Subcutaneous abdominal adipose tissue (tissue), 5 donors: ENCODE data around the gene GNB1.
"Not testable (repeated sequence)": the region's sequence is repeated elsewhere in the genome, so short reads cannot be mapped to it uniquely, and the experiment has no call there.

ENCODE experiments used
- H3K27ac ChIP-seq: one replicate; pipeline ENCODE4 v1.7.0; 2013; ENCODE audit warnings: low read depth, mild to moderate bottlenecking, inconsistent platforms, low read length, moderate library complexity
- H3K27me3 ChIP-seq, 5 donors: one replicate each; pipeline ENCODE4 v1.7.0; 2013; ENCODE audit warnings: low read length in 5 of 5, inconsistent platforms in 1 of 5; ENCODE audit not compliant: control insufficient read depth in 5 of 5, insufficient read depth in 4 of 5
- H3K36me3 ChIP-seq, 5 donors: one replicate each; pipeline ENCODE4 v1.7.0; 2013; ENCODE audit warnings: low read length in 5 of 5; ENCODE audit not compliant: control insufficient read depth in 5 of 5, insufficient read depth in 5 of 5
- H3K4me1 ChIP-seq, 5 donors: one replicate each; pipeline ENCODE4 v1.7.0; 2013; ENCODE audit warnings: low read length in 5 of 5, mild to moderate bottlenecking in 3 of 5, moderate library complexity in 1 of 5; ENCODE audit not compliant: control insufficient read depth in 5 of 5, insufficient read depth in 5 of 5
- H3K4me3 ChIP-seq, 5 donors: one replicate each; pipeline ENCODE4 v1.7.0; 2013; ENCODE audit warnings: low read length in 5 of 5, low read depth in 1 of 5
- H3K9ac ChIP-seq, 5 donors: one replicate each; pipeline ENCODE4 v1.7.0; 2013; ENCODE audit warnings: low read length in 5 of 5, mild to moderate bottlenecking in 4 of 5, moderate library complexity in 3 of 5
- H3K9me3 ChIP-seq, 5 donors: one replicate each; pipeline ENCODE4 v1.7.0; 2013; ENCODE audit warnings: low read length in 5 of 5; ENCODE audit not compliant: control insufficient read depth in 5 of 5
- donor health status: healthy.
- donor health status: healthy.
- donor health status: healthy.
- donor health status: healthy.
- donor health status: healthy.

GNB1 gene

DNA sequence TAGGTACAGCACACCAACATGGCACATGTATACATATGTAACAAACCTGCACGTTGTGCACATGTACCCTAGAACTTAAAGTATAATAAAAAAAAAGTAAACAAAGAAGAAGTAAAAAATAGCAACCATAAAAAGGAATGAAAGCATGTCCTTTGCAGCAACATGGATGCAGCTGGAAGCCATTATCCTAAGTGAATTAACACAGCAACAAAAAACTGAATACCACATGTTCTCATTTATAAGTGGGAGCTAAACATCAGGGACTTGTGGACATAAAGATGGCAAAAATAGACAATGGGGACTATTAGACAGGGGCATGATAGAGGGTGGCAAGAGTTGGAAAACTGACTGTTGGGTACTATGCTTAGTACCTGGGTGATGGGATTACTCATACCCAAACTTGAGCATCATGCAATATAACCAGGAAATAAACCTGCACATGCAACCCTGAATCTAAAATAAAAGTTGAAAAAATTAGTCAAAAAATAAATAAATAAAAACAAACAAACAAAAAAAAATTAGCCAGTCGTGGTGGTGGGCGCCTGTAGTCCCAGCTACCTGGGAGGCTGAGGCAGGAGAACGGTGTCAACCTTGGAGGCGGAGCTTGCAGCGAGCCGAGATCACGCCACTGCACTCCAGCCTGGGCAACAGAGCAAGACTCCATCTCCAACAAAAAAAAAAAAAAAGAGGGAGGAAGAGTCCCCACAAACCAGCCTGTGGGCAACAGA is 30.8 kb downstream of the GNB1 start:
- not testable (repeated sequence) for H3K36me3 ChIP-seq, H3K9me3 ChIP-seq, H3K27me3 ChIP-seq, H3K9ac ChIP-seq
- peaks cover 8 to 84% (median 62%) of the 10 kb centered on the region in 5 donors for H3K4me1 ChIP-seq
- peak overlapping the region in 1 of 5 donors; percentile 16 for H3K4me3 ChIP-seq
- peak overlapping the region; percentile 76 for H3K27ac ChIP-seq

DNA sequence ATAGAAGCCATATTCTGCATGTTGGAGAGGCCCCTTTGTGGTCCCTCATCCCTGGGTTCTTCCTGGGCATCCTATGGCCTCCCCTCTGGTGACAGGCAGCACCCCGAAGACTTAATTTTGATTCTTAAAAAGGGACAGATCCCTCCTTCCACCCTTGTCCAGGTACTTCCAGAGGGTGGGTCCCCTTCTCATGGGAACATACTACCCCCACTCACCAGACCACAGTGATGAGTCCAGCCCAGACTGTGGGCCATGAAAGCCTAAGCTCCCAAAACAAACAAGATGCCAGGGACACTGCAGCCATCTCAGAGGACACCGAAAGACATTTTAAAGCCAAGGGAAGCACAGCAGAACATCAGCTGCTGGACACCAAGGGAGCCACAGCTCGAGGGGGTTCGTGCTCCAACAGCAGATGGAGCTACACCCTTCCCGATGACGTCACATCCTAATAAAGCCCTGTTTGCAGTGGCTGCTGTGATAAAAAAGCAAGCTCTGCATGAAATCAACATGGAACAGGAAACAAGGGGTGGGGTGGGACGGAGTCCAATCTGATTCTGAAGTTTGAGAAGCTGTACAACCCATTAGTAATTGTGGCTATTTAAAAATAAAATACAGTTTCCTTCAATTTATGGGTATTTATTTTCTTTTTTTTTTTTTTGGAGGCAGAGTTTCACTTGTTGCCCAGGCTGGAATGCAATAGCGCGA is 32.4 kb downstream of the GNB1 start:
- Histone ChIP-seq H3K9me3 (no peaks in the 10 kb centered on the region), H3K4me3 (peak overlapping the region; percentile 34 to 47 (median 42)), H3K36me3 (no peaks in the 10 kb centered on the region), H3K9ac (peak overlapping the region in 3 of 5 donors; percentile 18 to 33 (median 19)), H3K4me1 (peaks cover 8 to 86% (median 63%) of the 10 kb centered on the region in 5 donors), H3K27me3 (no peaks in the 10 kb centered on the region), H3K27ac (peak overlapping the region; percentile 76)

DNA sequence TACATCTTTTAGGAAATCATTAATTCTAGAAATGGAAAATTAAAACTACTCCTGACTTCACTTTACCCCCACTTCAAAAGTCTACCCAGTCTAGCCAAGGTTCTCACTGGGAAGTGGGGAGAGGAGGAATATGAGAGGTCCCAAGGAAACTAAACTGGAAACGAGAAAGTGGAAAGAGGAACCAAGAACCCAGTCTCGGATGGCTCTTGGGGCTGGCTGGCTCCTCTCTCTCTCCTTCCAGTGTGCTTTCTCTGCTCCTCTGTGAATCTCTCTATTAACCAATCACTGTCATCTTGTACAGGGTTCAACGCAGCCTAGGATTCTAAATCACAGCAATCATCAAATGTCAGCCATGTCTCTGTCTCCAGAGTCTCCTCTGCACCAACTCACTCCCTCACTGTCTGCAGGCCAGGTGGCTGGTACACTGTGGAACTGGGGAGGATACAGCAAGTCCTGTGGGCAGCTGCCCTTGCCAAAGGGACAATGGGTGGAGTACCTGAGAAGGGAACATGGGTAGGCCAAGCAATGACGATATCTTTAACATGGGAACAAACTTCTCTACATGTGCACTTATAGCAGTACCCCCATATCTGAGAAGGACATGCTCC is 33.7 kb downstream of the GNB1 start:
- H3K4me1 ChIP-seq = peaks cover 8 to 80% (median 56%) of the 10 kb centered on the region in 5 donors
- H3K4me3 ChIP-seq = no peak overlapping the region
- no peaks in the 10 kb centered on the region for H3K9me3 ChIP-seq
- H3K9ac ChIP-seq = peak overlapping the region in 1 of 5 donors; percentile 12
- H3K36me3 ChIP-seq = no peaks in the 10 kb centered on the region
- H3K27ac ChIP-seq = peak overlapping the region; percentile 71
- no peaks in the 10 kb centered on the region for H3K27me3 ChIP-seq

DNA sequence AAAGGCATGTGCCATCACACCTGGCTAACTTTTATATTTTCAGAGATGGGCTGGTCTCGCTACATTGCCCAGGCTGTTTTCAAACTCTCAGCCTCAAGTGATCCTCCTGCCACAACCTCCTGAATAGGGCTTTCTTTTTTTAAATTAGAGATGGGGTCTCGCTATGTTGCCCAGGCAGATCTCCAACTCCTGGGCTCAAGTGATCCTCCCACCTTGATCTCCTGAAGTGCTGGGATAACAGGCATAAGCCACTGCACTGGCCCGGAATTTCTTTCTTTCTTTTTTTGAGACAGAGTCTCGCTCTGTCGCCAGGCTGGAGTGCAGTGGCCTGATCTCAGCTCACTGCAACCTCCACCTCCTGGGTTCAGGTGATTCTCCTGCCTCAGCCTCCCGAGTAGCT is 34.7 kb downstream of the GNB1 start:
- H3K4me3 ChIP-seq, H3K9me3 ChIP-seq, H3K27me3 ChIP-seq, H3K27ac ChIP-seq, H3K36me3 ChIP-seq, H3K9ac ChIP-seq: not testable (repeated sequence)
- H3K4me1 ChIP-seq = peaks cover 8 to 70% (median 46%) of the 10 kb centered on the region in 5 donors

DNA sequence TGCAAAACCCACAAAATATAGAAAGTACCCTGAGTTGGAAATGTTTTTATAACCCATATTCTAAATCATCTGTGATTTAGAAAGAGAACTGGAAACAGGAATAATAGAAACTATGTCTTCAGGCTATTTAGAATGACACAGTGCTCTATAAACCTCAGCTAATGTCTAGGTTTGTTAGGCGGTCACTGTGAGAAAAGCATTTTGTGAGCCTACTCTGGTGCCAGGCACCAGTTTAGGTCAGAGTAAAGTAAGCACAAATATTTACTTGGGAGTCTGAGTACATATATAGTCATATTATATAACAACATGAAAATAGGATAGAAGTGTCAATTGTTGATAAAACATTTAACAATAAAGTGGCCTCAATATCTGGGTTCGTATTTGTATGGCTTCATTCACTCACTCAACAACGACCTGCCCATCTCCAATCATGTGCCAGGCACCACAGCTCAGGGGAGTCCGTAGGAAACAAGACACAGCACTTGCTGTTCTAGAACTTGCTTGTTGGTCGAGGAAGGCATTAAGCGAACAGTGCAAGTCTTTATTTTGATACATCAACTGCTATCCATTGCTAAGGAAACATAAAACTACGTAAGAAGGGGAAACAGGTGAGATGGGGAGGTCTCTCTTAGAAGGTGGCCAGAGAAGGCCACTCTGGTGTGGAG is 37.2 kb downstream of the GNB1 start:
- H3K9me3 ChIP-seq = no peaks in the 10 kb centered on the region
- H3K9ac ChIP-seq = no peak overlapping the region
- no peaks in the 10 kb centered on the region for H3K36me3 ChIP-seq
- H3K4me3 ChIP-seq = no peak overlapping the region
- no peaks in the 10 kb centered on the region for H3K27me3 ChIP-seq
- H3K4me1 ChIP-seq = peaks cover 5 to 52% (median 29%) of the 10 kb centered on the region in 5 donors
- H3K27ac ChIP-seq = no peak overlapping the region

DNA sequence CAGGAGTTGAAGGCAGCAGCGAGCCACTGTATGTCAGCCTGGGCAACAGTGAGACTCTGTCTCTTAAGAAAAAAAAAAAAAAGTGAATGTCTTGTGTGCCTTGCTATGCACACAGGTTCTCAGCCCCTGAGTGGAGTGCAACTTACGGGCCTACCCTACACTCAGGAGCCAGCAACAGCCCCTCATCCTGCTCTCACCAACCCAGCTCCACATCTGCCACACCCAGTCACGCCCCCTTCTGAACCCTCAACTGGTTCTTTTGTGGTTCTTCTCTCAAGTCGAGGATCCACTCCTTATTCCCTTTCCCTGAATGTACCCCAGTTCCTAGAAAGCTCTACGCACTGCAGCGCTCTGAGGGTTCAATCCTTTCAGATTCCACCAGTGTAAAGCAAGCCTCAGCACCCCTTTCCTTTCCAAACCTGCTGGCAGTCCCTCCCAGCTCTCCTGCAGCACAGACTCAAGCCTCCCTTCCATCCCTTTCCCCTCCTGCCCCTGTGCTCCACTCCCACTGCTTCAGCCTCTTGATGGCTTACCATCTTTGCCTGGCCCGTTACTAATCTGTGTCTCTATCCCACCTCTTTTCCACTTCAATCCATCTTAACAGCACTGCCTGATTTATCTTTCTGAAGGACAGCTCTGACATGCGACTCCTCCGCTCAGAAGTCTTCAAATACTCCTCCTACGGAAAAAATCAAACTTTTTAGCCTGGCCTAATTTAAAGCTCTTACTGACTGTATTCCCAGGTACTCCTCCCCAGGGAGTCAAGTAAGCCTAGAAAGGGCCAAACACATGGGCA is 38.1 kb downstream of the GNB1 start:
- no peak overlapping the region for H3K9ac ChIP-seq
- H3K36me3 ChIP-seq = no peaks in the 10 kb centered on the region
- peaks cover 2 to 51% (median 21%) of the 10 kb centered on the region in 5 donors for H3K4me1 ChIP-seq
- no peak overlapping the region for H3K27ac ChIP-seq
- no peak overlapping the region for H3K4me3 ChIP-seq
- H3K9me3 ChIP-seq = no peaks in the 10 kb centered on the region
- H3K27me3 ChIP-seq = no peaks in the 10 kb centered on the region

DNA sequence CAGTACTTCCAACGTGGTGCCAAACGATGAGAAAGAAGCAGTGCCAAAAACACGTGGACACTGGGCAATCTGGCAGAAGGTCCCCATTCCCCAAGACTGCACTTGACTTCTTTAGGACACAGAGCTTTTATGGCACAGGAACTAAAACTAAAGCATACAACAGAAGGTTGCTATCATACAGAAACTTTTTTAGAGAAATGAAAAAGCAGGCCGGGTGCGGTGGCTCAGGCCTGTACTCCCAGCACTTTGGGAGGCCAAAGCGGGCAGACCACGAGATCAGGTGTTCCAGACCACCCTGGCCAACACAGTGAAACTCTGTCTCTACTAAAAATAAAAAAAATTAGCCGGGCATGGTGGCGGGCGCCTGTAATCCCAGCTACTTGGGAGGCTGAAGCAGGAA is 43.0 kb downstream of the GNB1 start:
- Histone ChIP-seq H3K9me3 (no peaks in the 10 kb centered on the region), H3K4me3 (no peak overlapping the region), H3K9ac (no peak overlapping the region)

DNA sequence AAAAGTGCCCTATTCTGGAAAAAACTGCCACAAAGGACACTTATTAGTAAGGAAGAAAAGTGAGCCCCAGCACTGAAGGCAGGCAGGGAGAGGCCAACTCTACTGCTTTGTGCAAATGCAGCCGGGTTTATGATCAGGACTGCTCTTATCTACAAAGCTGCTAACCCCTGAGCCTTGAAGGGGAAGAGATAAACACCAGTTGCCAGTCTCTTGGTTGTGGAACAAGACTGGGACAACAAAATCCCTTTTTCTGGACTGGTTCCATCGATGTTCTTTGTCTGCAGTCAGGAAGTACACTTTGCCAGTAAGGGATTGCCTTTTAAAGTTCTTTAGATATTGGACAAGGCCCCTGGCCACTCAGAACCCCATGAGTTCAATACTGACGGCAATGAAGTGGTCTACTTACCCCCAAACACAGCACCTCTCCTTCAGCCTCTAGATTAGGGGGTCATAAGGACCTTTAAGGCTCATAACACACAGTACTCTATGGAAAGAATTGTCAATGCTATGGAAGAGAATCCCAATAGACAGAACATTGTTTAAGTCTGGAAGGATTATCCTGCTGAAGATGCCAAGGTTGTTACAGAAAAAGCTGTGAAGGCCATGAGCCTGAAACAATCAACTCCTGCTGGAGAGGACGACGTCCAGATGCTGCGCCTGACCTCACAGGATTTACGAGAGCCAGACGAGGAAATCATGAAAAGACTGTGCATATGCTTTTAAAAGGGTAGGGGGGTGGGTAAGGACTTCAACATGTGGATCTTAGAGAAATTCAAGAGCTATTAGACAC is 43.6 kb downstream of the GNB1 start:
- Histone ChIP-seq H3K9ac (peak overlapping the region in 2 of 5 donors; percentile 19 to 46), H3K27ac (peak overlapping the region; percentile 1), H3K4me3 (no peak overlapping the region)

More for the DNA sequence above, 43.0 kb downstream of the GNB1 start:
- Histone ChIP-seq H3K27ac (peak overlapping the region; percentile 1), H3K4me1 (peaks cover 3 to 44% (median 28%) of the 10 kb centered on the region in 5 donors), H3K27me3 (no peaks in the 10 kb centered on the region), H3K36me3 (no peaks in the 10 kb centered on the region)

More for the DNA sequence above, 43.6 kb downstream of the GNB1 start:
- Histone ChIP-seq H3K4me1 (peaks cover 3 to 45% (median 34%) of the 10 kb centered on the region in 5 donors), H3K36me3 (no peaks in the 10 kb centered on the region), H3K9me3 (no peaks in the 10 kb centered on the region), H3K27me3 (no peaks in the 10 kb centered on the region)
